Measurements from ENCODE around the gene CA10.

CA10 gene

GRCh38 chr17:51853857-51854256 lies 304.7 kb downstream of the CA10 start:
- no peak overlapping the region for H3K4me3 ChIP-seq (ENCODE audit: low read length)
- no peaks in the 10 kb centered on the region for H3K36me3 ChIP-seq (ENCODE audit: control insufficient read depth, low read length)
- no peak for TF ChIP-seq EZH2phosphoT487 (IDR thresholded peaks at IDR 0.05; ENCODE audit: borderline replicate concordance, low read length)
- TF ChIP-seq, protein P1, sequence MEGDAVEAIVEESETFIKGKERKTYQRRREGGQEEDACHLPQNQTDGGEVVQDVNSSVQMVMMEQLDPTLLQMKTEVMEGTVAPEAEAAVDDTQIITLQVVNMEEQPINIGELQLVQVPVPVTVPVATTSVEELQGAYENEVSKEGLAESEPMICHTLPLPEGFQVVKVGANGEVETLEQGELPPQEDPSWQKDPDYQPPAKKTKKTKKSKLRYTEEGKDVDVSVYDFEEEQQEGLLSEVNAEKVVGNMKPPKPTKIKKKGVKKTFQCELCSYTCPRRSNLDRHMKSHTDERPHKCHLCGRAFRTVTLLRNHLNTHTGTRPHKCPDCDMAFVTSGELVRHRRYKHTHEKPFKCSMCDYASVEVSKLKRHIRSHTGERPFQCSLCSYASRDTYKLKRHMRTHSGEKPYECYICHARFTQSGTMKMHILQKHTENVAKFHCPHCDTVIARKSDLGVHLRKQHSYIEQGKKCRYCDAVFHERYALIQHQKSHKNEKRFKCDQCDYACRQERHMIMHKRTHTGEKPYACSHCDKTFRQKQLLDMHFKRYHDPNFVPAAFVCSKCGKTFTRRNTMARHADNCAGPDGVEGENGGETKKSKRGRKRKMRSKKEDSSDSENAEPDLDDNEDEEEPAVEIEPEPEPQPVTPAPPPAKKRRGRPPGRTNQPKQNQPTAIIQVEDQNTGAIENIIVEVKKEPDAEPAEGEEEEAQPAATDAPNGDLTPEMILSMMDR (IDR thresholded peaks at IDR 0.05; ENCODE audit: low read depth, low read length, poor library complexity, severe bottlenecking) = no peak
- H3K27me3 ChIP-seq (ENCODE audit: control insufficient read depth, low read length) = no peaks in the 10 kb centered on the region
- H3K27ac ChIP-seq (ENCODE audit: low read depth, low read length) = no peak overlapping the region
- H3K9me3 ChIP-seq (ENCODE audit: control insufficient read depth, insufficient read depth, low read length) = no peaks in the 10 kb centered on the region
- no peaks in the 10 kb centered on the region for H4K20me1 ChIP-seq (ENCODE audit: control insufficient read depth, insufficient read depth, low read depth, low read length)
- no peaks in the 10 kb centered on the region for H3K79me2 ChIP-seq (ENCODE audit: control insufficient read depth, low read length)
- no peaks in the 10 kb centered on the region for H3K9me2 ChIP-seq (replicated peaks; ENCODE audit: control insufficient read depth, low read length)
- no peaks in the 10 kb centered on the region for H3K4me1 ChIP-seq (ENCODE audit: control insufficient read depth, low read length)
- H3K4me2 ChIP-seq (ENCODE audit: low read length) = no peak overlapping the region
- H3F3A ChIP-seq (ENCODE audit: control insufficient read depth, insufficient read depth) = no peaks in the 10 kb centered on the region

DNA sequence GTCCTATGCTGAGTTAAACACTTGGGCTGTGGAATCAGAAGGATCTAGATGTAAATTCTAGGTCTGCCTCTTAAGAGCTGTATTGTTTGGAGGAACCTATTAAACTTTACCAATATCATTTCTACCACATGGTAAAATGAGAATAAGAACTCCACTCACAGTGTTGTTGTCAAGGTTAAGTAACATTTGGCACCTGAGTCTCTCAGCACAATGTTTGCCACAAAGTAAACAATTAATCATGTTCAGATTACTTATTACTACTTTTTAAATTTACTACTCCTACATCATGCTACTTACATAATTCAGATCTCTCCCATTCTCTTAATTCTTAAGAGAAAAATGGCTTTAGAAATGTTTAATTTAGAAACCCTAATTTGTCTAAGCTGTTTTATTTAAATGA lies 305.9 kb downstream of the CA10 start:
- H3K9me3 ChIP-seq (ENCODE audit: control insufficient read depth, insufficient read depth, low read length) = no peaks in the 10 kb centered on the region
- no peaks in the 10 kb centered on the region for H4K20me1 ChIP-seq (ENCODE audit: control insufficient read depth, insufficient read depth, low read depth, low read length)
- H3K4me1 ChIP-seq (ENCODE audit: control insufficient read depth, low read length) = no peaks in the 10 kb centered on the region
- H3F3A ChIP-seq (ENCODE audit: control insufficient read depth, insufficient read depth) = no peaks in the 10 kb centered on the region
- no peaks in the 10 kb centered on the region for H3K27me3 ChIP-seq (ENCODE audit: control insufficient read depth, low read length)
- H3K79me2 ChIP-seq (ENCODE audit: control insufficient read depth, low read length) = no peaks in the 10 kb centered on the region
- H3K36me3 ChIP-seq (ENCODE audit: control insufficient read depth, low read length) = no peaks in the 10 kb centered on the region
- no peak overlapping the region for H3K4me2 ChIP-seq (ENCODE audit: low read length)
- no peak overlapping the region for H3K4me3 ChIP-seq (ENCODE audit: low read length)
- no peaks in the 10 kb centered on the region for H3K9me2 ChIP-seq (replicated peaks; ENCODE audit: control insufficient read depth, low read length)
- no peak overlapping the region for H3K27ac ChIP-seq (ENCODE audit: low read depth, low read length)
- TF ChIP-seq EZH2phosphoT487 (IDR thresholded peaks at IDR 0.05; ENCODE audit: borderline replicate concordance, low read length) = no peak
- TF ChIP-seq, protein P1 (IDR thresholded peaks at IDR 0.05; ENCODE audit: low read depth, low read length, poor library complexity, severe bottlenecking) = no peak

GRCh38 chr17:51850201-51850600 lies 308.3 kb downstream of the CA10 start:
- Histone ChIP-seq H3K27ac (ENCODE audit: low read depth, low read length) (no peak overlapping the region), H3K9me3 (ENCODE audit: control insufficient read depth, insufficient read depth, low read length) (no peaks in the 10 kb centered on the region), H3K9me2 (replicated peaks; ENCODE audit: control insufficient read depth, low read length) (no peaks in the 10 kb centered on the region), H3K36me3 (ENCODE audit: control insufficient read depth, low read length) (no peaks in the 10 kb centered on the region), H3K4me2 (ENCODE audit: low read length) (no peak overlapping the region), H3F3A (ENCODE audit: control insufficient read depth, insufficient read depth) (no peaks in the 10 kb centered on the region), H4K20me1 (ENCODE audit: control insufficient read depth, insufficient read depth, low read depth, low read length) (no peaks in the 10 kb centered on the region), H3K27me3 (ENCODE audit: control insufficient read depth, low read length) (no peaks in the 10 kb centered on the region), H3K4me1 (ENCODE audit: control insufficient read depth, low read length) (no peaks in the 10 kb centered on the region), H3K79me2 (ENCODE audit: control insufficient read depth, low read length) (no peaks in the 10 kb centered on the region), H3K4me3 (ENCODE audit: low read length) (no peak overlapping the region)
- TF ChIP-seq, protein P1 (IDR thresholded peaks at IDR 0.05; ENCODE audit: low read depth, low read length, poor library complexity, severe bottlenecking) = no peak
- no peak for TF ChIP-seq EZH2phosphoT487 (IDR thresholded peaks at IDR 0.05; ENCODE audit: borderline replicate concordance, low read length)

DNA sequence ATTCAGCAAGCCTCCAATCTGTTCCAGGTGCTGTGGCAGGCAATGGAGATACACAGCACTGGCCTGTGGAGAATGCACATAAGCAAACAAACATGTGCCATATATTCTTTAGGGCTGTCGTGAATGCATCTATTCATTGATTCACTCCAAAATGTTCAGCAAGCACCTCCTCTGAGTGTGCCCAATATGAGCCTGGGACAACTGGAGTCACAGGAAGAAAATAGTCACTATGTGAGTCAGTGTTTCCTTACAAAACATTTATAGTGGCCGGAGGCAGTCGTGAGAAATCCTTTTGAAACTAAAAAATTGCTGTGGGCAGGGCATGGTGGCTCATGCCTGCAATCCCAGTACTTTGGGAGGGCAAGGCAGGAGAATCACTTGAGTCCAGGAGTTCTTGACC lies 310.1 kb downstream of the CA10 start:
- no peaks in the 10 kb centered on the region for H3K9me2 ChIP-seq (replicated peaks; ENCODE audit: control insufficient read depth, low read length)
- no peaks in the 10 kb centered on the region for H4K20me1 ChIP-seq (ENCODE audit: control insufficient read depth, insufficient read depth, low read depth, low read length)
- H3F3A ChIP-seq (ENCODE audit: control insufficient read depth, insufficient read depth) = no peaks in the 10 kb centered on the region
- H3K36me3 ChIP-seq (ENCODE audit: control insufficient read depth, low read length) = no peaks in the 10 kb centered on the region
- H3K4me1 ChIP-seq (ENCODE audit: control insufficient read depth, low read length) = no peaks in the 10 kb centered on the region
- no peak overlapping the region for H3K4me3 ChIP-seq (ENCODE audit: low read length)
- H3K79me2 ChIP-seq (ENCODE audit: control insufficient read depth, low read length) = no peaks in the 10 kb centered on the region
- H3K9me3 ChIP-seq (ENCODE audit: control insufficient read depth, insufficient read depth, low read length) = no peaks in the 10 kb centered on the region
- TF ChIP-seq, protein P1 (IDR thresholded peaks at IDR 0.05; ENCODE audit: low read depth, low read length, poor library complexity, severe bottlenecking) = no peak
- H3K27ac ChIP-seq (ENCODE audit: low read depth, low read length) = no peak overlapping the region
- H3K27me3 ChIP-seq (ENCODE audit: control insufficient read depth, low read length) = no peaks in the 10 kb centered on the region
- no peak overlapping the region for H3K4me2 ChIP-seq (ENCODE audit: low read length)

Data from DOHH2 (cell line).